Retinal pigment epithelial cell (primary cell): ENCODE results near the gene HMCN1.
"Not testable (repeated sequence)": the region's sequence is repeated elsewhere in the genome, so short reads cannot be mapped to it uniquely, and the experiment has no call there.

Source experiments
- DNase-seq: peaks from one replicate; pipeline ENCODE4 v3.0.0-alpha.2; 2010; ENCODE audit warnings: low read depth
- H3K4me3 ChIP-seq: 2 replicates; pipeline ENCODE4 v1.5.1; 2011; ENCODE audit warnings: mild to moderate bottlenecking, low read length, control low read depth, moderate library complexity
- TF ChIP-seq, protein P1 (sequence below): conservative IDR thresholded peaks from 2 replicates; pipeline ENCODE4 v1.5.1; 2011; ENCODE audit warnings: low read depth, low read length, control low read depth, inconsistent platforms

The HMCN1 gene

DNA sequence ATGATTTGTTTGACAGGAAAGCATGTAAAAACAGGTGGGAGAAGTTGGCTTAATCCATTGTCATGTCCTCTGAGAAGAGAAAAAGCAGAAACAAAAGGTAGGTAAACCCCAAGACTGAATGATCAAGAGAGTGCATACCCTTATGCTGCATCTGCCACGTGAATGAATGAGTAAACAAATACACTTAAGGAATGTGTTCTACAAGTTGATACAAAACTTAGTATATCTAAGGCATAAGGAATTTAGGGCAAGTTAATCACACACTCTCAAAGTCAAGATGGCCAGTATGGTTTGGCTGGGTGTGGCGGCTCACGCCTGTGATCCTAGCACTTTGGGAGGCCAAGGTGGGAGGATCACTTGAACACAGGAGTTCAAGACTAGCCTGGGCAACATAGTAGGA lies 34.2 kb downstream of the HMCN1 start:
- DNase-seq = no peak
- TF ChIP-seq, protein P1, sequence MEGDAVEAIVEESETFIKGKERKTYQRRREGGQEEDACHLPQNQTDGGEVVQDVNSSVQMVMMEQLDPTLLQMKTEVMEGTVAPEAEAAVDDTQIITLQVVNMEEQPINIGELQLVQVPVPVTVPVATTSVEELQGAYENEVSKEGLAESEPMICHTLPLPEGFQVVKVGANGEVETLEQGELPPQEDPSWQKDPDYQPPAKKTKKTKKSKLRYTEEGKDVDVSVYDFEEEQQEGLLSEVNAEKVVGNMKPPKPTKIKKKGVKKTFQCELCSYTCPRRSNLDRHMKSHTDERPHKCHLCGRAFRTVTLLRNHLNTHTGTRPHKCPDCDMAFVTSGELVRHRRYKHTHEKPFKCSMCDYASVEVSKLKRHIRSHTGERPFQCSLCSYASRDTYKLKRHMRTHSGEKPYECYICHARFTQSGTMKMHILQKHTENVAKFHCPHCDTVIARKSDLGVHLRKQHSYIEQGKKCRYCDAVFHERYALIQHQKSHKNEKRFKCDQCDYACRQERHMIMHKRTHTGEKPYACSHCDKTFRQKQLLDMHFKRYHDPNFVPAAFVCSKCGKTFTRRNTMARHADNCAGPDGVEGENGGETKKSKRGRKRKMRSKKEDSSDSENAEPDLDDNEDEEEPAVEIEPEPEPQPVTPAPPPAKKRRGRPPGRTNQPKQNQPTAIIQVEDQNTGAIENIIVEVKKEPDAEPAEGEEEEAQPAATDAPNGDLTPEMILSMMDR = no peak

DNA sequence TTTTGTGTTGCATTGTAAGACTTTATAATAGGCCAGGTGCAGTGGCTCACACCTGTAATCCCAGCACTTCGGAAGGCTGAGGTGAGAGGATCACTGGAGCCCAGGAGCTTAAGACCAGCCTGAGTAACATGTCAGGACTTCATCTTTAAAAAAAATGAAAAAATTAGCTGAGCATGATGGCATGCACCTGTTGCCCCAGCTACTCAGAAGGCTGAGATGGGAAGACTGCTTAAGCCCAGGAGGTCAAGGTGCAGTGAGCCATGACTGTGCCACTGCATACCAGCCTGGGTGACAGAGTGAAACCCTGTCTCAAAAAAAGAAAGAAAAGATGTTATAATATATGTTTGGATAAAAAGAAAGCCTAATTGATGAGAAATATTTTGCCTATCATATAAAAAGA lies 34.9 kb downstream of the HMCN1 start:
- TF ChIP-seq, protein P1 = no peak
- DNase-seq = no peak
- H3K4me3 ChIP-seq = no peak overlapping the region

More for the DNA sequence above, 34.2 kb downstream of the HMCN1 start:
- no peak overlapping the region for H3K4me3 ChIP-seq

DNA sequence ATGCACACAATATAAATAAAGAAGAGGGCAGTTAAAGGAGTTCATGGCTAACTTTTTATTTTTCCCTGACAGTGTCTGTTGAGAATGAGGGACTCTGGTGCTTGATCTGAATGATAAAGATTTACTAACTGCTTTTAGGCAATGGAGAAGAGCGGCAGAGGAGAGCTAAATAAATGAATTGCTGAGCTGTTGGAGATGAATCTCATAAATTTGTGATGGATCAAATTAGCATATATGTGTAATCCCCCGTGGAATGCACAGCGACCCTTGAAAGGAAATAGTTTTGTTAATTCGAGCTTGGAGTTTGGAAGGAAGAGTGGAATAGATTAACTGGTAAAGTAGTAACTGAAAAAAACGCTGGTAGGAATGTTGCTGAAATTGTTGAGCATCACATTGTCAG lies 40.2 kb downstream of the HMCN1 start:
- DNase-seq = no peak
- no peak overlapping the region for H3K4me3 ChIP-seq
- TF ChIP-seq, protein P1 = no peak

DNA sequence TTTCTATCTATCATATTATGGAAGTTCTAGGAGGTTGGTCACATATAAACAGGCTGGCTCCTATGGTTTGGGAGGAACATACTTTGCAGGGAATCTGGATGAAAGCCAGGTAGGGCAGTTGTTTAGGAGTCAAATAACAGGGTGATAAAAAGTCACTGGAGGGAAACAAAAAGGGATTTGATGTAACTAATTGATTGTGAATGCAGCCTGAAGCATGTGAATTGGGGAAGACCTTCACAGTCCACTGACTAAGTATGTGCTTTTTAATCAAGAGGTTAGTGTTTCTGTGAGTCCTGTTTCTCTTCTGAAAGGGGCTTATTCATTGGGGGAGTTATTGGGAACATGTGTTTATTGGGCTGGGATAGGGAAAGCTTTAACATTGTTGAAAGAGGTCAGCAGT lies 41.3 kb downstream of the HMCN1 start:
- TF ChIP-seq, protein P1 = no peak
- no peak for DNase-seq
- H3K4me3 ChIP-seq = no peak overlapping the region

DNA sequence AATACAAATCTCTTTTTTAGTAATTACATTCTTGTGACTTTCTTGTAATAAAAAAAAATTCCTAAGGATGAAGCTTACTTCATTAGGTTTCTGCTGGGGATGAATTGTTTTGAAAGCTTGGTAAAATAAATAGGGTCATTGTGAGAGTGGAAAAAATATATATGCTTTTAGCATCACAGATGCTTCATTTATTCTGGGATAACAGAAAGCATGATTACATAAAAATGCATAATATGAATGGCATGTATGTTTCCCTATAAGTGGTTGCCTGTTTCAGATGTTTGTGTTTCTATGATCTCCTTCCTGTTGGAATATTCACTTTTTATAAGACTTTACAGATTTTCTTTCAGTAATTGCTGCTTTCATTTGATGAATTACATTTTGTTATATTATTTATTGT lies 42.3 kb downstream of the HMCN1 start:
- no peak overlapping the region for H3K4me3 ChIP-seq
- TF ChIP-seq, protein P1 = no peak
- no peak for DNase-seq

DNA sequence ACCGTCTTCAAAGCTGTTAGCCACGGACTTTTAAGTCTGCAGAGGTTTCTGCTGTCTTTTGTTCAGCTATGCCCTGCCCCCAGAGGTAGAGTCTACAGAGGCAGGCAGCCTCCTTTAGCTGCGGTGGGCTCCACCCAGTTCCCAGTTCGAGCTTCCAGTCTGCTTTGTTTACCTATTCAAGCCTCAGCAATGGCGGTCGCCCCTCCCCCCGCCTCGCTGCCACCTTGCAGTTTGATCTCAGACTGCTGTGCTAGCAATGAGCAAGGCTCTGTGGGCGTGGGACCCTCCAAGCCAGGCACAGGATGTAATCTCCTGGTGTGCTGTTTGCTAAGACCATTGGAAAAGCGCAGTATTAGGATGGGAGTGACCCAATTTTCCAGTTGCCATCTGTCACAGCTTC lies 49.7 kb downstream of the HMCN1 start:
- not testable (repeated sequence) for DNase-seq, H3K4me3 ChIP-seq

DNA sequence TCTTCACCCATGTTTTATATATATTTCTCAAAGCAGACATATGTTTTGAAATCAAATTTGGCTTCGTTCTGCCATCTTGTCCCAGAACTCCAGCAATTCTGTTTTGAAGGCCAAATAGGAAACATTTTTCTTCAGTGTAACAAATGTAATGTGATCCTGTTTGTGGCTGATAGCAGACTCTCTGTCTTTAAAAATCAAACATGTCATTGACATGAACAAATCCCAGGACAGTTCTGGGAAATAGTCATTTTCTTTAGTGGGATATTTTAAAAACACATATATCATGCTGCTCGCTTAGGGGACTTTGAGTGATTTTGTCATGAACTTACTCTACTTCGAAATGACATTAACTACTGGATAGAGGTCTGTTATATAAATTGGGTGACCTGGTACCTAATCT lies 51.4 kb downstream of the HMCN1 start:
- no peak for DNase-seq
- TF ChIP-seq, protein P1 = no peak
- no peak overlapping the region for H3K4me3 ChIP-seq

DNA sequence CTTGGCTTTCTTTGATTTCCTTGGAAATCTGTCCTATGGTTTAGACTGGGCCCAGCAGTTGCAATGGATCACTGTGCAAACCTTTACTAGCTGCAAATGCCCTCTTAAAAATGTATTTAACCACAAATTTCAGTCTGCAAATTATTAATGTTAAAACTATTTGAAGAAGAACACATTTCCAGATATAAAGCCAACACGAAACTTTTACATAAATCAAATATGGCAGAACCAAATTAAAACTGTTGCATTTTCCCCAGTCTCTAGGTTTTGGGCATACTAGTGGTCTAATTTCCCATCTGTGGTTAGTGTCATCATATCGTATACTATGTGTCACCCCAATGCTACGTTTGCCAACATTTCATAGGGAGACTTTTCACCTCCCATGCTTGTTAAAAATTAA lies 52.3 kb downstream of the HMCN1 start:
- TF ChIP-seq, protein P1 = no peak
- no peak overlapping the region for H3K4me3 ChIP-seq
- DNase-seq = no peak
